Left lung (tissue), 10 donors: ENCODE data around the gene RBKS. TPM values are rescaled to one million over a fixed set of nuclear protein-coding genes. Genes with fewer than 3 reads are reported as not detected.

Source experiments
- ATAC-seq: fragments of 200-7000 bp; cut with Tn5 transposase; one replicate; pipeline ENCODE4 v1.9.1; 2020; ENCODE audit warnings: moderate library complexity
- DNase-seq, 4 donors: peaks; one replicate each; pipeline ENCODE4 v3.0.0-alpha.2; 2013 to 2020
- H3K27ac ChIP-seq, 2 donors: fragments of 200-600 bp; sonication (generic) in 1 of 2; one replicate each; pipeline versions ENCODE4 v1.5.0 to v1.8.0; 2020 to 2021
- H3K27me3 ChIP-seq, 2 donors: fragments of 200-600 bp; sonication (generic) in 1 of 2; one replicate each; pipeline versions ENCODE4 v1.5.0 to v1.8.0; 2020 to 2021
- H3K36me3 ChIP-seq, 2 donors: fragments of 200-600 bp; sonication (generic) in 1 of 2; one replicate each; pipeline versions ENCODE4 v1.5.0 to v1.8.0; 2020 to 2021
- H3K4me1 ChIP-seq, 2 donors: fragments of 200-600 bp; one replicate each; pipeline ENCODE4 v1.8.0; 2021
- H3K4me3 ChIP-seq, 2 donors: fragments of 200-600 bp; sonication (generic) in 1 of 2; one replicate each; pipeline versions ENCODE4 v1.5.0 to v1.8.0; 2020 to 2021; ENCODE audit warnings: mild to moderate bottlenecking in 1 of 2
- H3K9me3 ChIP-seq, 2 donors: fragments of 200-600 bp; sonication (generic) in 1 of 2; one replicate each; pipeline versions ENCODE4 v1.5.0 to v1.8.0; 2020 to 2021
- CTCF ChIP-seq, 2 donors: fragments of 200-600 bp; sonication (generic) in 1 of 2; IDR thresholded peaks; one replicate each; pipeline versions ENCODE4 v1.5.0 to v1.8.0; 2021; ENCODE audit warnings: antibody characterized with exemption in 2 of 2
- intact Hi-C, 2 donors: fragments of 100-400 bp; cut with DNase I; formaldehyde crosslinking; loops; one replicate each; pipeline versions ENCODE4 v1.11.2 to v1.14.2; 2022
- polyA plus RNA-seq, 6 donors: library from polyadenylated mRNA; unstranded; fragments of 120-200 nt; gene quantifications; one replicate each; pipeline ENCODE4 v1.2.1, GENCODE V29; 2013; ENCODE audit not compliant: insufficient read length in 6 of 6
- total RNA-seq, 2 donors: library from RNA; stranded (reverse); fragmentation: NEBNext Ultra II Directional; extraction: Animal tissue kit (Norgen Biotek cat#: 25700); gene quantifications; one replicate each; pipeline ENCODE4 v1.2.1, GENCODE V29; 2021
- donor health status: DM: no; HTN: yes; CAD: no.
- donor health status: DM: no; HTN: no; CAD: no.

Gene RBKS
- total and polyA plus RNA-seq, 8 donors = 2.0 to 4.0 (median 2.6) TPM

- peak overlapping the region; percentile 82 to 86 for H3K27ac ChIP-seq
- H3K27me3 ChIP-seq = no peaks in the 10 kb centered on the region
- intact Hi-C loops = no loop called here
- peak; percentile 61 to 92 (median 85) for DNase-seq
- H3K4me1 ChIP-seq = peaks cover 10 to 44% of the 10 kb centered on the region in 2 donors
- ATAC-seq = peak; percentile 97
- no peaks in the 10 kb centered on the region for H3K36me3 ChIP-seq
- no peak for TF ChIP-seq CTCF (IDR thresholded peaks at IDR 0.05)
- no peaks in the 10 kb centered on the region for H3K9me3 ChIP-seq
- peak overlapping the region; percentile 36 to 37 for H3K4me3 ChIP-seq
These were observed 154.8 kb downstream of the RBKS start for GRCh38 chr2:27735263-27735904.

GRCh38 chr2:27734305-27734704, 155.9 kb downstream of the RBKS start:
- no peak for TF ChIP-seq CTCF (IDR thresholded peaks at IDR 0.05)
- Histone ChIP-seq H3K9me3 (no peaks in the 10 kb centered on the region), H3K4me3 (no peak overlapping the region), H3K27ac (peak overlapping the region; percentile 82 to 86), H3K27me3 (no peaks in the 10 kb centered on the region), H3K4me1 (peaks cover 10 to 47% of the 10 kb centered on the region in 2 donors), H3K36me3 (no peaks in the 10 kb centered on the region)
- no peak for ATAC-seq
- intact Hi-C loops = no loop called here
- no peak for DNase-seq

Other genes starting within 250 kb of the RBKS start
- gene SUPT7L, start 226.8 kb downstream of the RBKS start, total RNA-seq = 10 to 100 TPM; 30.8 to 32.2 TPM
- gene SUPT7L, start 226.8 kb downstream of the RBKS start, polyA plus RNA-seq = 10 to 100 TPM; 51.6 to 62.5 (median 58.1) TPM
- 10 to 100 TPM; 18.5 to 20.3 TPM for gene SLC4A1AP, start 226.5 kb downstream of the RBKS start, total RNA-seq
- 10 to 100 TPM; 32.3 to 40.1 (median 33.3) TPM for gene SLC4A1AP, start 226.5 kb downstream of the RBKS start, polyA plus RNA-seq
- 100 to 1,000 TPM in 1 of 2 donors, 10 to 100 TPM in 1; 75.2 to 110 TPM for gene MRPL33, start 118.7 kb downstream of the RBKS start, total RNA-seq
- gene MRPL33, start 118.7 kb downstream of the RBKS start, polyA plus RNA-seq = 100 to 1,000 TPM in 3 of 6 donors, 10 to 100 TPM in 3; 94.1 to 113 (median 101) TPM
- gene BABAM2, start 342 bp upstream of the RBKS start, total RNA-seq = 10 to 100 TPM; 42.5 to 49.2 TPM
- gene BABAM2, start 342 bp upstream of the RBKS start, polyA plus RNA-seq = 10 to 100 TPM; 27.1 to 28.8 (median 28.0) TPM